Measurements from ENCODE around the gene LGALS4.
A peak's percentile ranks its signal among the peaks of the same experiment; 100 is the strongest.

Gene LGALS4

DNA sequence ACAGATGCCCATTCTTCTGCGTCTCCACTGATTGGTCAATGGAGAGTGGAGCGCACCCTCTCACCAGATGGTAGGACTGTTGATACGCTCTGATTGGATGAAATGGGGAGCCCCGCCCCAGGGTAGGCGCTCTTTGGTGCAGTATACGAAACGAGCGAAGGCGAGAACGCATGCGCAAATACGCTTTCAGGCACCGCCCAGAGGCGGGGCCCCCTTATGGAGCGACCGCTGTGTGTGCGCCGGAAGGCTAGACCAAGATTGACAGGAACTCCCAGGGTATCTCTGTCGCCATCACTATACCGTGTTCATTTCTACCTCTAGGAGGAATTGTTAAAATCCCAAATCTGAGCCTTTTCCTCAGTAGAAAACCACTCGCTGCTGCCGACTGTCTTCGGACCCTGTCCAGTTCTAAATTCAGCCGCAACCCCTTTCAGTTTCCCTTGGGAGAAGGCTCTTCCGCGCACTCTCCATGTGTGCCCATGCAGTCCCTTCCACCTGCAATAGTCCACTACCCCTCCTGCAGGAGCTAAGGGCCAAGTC lies 37.8 kb upstream of the LGALS4 start:
- peak; percentile 100 for DNase-seq (ENCODE audit: low read depth)
- H3K36me3 ChIP-seq (ENCODE audit: control insufficient read depth, insufficient read depth, low read length, severe bottlenecking): peaks cover 22% of the 10 kb centered on the region
- H3K9me3 ChIP-seq (ENCODE audit: control insufficient read depth, low read length): no peaks in the 10 kb centered on the region
- peaks cover 31% of the 10 kb centered on the region for H3K4me1 ChIP-seq (ENCODE audit: control insufficient read depth, insufficient read depth, low read length)
- H3K27me3 ChIP-seq (replicated peaks; ENCODE audit: control insufficient read depth, insufficient read depth, low read length): no peaks in the 10 kb centered on the region
- peak overlapping the region; percentile 86 for H3K4me3 ChIP-seq (ENCODE audit: low read length)
- H3K9ac ChIP-seq (ENCODE audit: low read length): peak overlapping the region; percentile 92

DNA sequence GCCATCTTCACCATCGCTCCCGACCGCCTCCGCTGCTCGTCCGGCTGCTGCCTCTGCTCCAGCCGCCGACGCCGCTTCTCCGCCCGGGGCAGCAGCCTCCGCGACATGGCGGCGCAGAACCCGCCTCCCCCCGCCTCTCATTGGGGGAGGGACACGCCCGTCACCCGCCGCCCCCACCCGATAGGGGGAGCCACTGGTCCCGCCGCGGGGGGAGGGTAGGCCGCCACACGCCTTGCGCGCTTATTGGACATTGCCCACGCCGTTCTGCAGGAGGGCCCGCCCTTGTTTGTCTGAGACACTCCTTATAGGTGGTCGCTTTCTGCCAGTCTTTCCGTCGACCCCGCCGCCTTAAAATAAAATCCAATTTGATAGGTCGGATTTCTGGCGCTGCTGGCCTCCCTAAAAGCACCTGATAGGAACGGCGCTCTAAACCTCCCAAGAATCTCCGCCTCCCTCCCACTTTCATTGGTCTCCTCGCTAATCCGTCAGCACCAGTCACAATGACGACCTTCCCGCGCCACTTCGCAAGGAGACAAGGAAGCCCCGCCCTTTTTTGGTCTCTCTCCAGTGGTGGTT lies 37.2 kb upstream of the LGALS4 start, which contains the start of gene HNRNPL:
TSS of gene HNRNPL (minus strand) at position 127 of the 576 bp plus-strand sequence. CDS start at position 107, 20 bp downstream.
- Histone ChIP-seq H3K36me3 (ENCODE audit: control insufficient read depth, insufficient read depth, low read length, severe bottlenecking) (peaks cover 27% of the 10 kb centered on the region), H3K4me3 (ENCODE audit: low read length) (peak within 1 kb of the TSS; percentile 86), H3K4me1 (ENCODE audit: control insufficient read depth, insufficient read depth, low read length) (peaks cover 31% of the 10 kb centered on the region), H3K9me3 (ENCODE audit: control insufficient read depth, low read length) (no peaks in the 10 kb centered on the region), H3K9ac (ENCODE audit: low read length) (peak within 1 kb of the TSS; percentile 92), H3K27me3 (replicated peaks; ENCODE audit: control insufficient read depth, insufficient read depth, low read length) (no peaks in the 10 kb centered on the region)
- no peak for DNase-seq (ENCODE audit: low read depth)

DNA sequence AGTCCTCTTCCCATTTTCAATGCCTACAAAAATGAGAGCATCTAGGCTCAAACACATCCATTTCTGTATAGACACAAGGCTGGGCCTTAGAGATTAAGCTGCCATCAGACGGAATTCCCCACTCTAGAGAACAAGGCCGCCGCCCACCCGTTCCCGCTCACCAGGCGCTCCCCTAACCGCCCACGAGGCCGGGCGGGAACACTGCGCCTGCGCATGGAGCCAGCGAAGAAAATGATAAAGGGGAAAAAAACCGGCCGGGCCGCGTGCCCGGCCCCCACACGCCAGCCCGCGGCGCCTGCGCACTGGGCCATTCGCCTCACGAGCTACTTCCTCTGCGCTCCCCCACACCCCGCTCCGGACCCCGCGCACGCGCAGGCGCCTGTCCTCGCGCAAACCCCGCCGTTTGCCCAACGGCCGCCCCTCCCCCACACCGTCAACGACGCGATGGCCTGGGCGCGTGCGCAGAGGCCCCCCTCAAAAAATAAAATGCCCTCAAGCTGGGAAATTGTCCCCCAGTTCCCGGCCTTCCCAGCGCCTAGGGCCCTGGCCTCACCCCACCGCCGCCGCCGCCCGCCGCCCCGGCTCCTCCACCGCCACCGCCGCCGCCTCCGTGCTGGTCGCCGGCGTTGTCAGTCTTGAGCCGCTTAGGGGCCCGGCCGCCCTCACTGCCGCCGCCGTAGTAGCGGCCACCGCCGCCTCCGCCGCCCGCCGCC lies 36.6 kb upstream of the LGALS4 start:
- H3K27me3 ChIP-seq (replicated peaks; ENCODE audit: control insufficient read depth, insufficient read depth, low read length): no peaks in the 10 kb centered on the region
- H3K9me3 ChIP-seq (ENCODE audit: control insufficient read depth, low read length): no peaks in the 10 kb centered on the region
- H3K36me3 ChIP-seq (ENCODE audit: control insufficient read depth, insufficient read depth, low read length, severe bottlenecking): peaks cover 34% of the 10 kb centered on the region
- H3K4me3 ChIP-seq (ENCODE audit: low read length): peak overlapping the region; percentile 85
- H3K4me1 ChIP-seq (ENCODE audit: control insufficient read depth, insufficient read depth, low read length): peaks cover 31% of the 10 kb centered on the region
- DNase-seq (ENCODE audit: low read depth): peak; percentile 99
- peak overlapping the region; percentile 86 for H3K9ac ChIP-seq (ENCODE audit: low read length)

DNA sequence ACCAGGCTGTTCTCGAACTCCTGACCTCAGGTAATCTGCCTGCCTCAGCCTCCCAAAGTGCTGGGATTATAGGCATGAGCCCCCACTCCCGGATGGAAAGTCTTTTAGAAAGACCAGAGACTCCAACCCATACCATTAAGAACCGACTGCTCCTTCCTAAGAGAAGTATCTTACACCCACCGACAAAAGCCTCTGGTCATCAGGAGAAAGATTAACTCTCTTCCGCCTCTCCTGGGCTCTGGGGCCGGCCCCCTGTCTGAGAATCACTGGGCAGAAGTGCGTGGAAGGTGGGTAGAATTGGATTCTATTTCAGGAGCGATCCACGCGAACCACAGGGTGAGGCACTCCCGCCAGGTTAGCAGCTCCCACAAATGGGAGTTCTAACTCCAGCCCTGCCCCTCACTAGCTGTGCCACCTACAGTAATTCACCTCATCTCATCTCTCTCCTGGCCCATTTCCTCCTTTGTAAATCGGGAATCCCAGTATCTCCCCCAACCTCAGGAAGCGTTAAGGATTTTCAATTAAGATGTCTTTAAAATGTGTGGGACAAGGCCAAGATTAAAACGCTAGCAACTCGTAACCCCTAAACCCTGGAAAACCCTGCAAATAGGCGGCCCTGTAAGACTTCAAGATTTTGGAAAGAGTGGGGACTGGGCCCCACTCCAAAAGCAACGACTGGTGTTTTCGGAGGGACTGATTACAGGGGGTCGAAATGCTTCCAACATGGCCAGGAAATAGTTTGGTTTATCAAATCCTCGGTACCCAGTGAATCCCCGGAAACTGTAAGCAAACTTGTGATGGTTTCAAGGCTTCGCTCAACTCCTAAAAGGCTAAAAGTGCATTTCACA lies 35.8 kb upstream of the LGALS4 start:
- Histone ChIP-seq H3K4me1 (ENCODE audit: control insufficient read depth, insufficient read depth, low read length) (peaks cover 31% of the 10 kb centered on the region), H3K36me3 (ENCODE audit: control insufficient read depth, insufficient read depth, low read length, severe bottlenecking) (peaks cover 41% of the 10 kb centered on the region), H3K4me3 (ENCODE audit: low read length) (peak overlapping the region; percentile 85), H3K9ac (ENCODE audit: low read length) (peak overlapping the region; percentile 86), H3K9me3 (ENCODE audit: control insufficient read depth, low read length) (no peaks in the 10 kb centered on the region), H3K27me3 (replicated peaks; ENCODE audit: control insufficient read depth, insufficient read depth, low read length) (no peaks in the 10 kb centered on the region)
- DNase-seq (ENCODE audit: low read depth): peak; percentile 30

DNA sequence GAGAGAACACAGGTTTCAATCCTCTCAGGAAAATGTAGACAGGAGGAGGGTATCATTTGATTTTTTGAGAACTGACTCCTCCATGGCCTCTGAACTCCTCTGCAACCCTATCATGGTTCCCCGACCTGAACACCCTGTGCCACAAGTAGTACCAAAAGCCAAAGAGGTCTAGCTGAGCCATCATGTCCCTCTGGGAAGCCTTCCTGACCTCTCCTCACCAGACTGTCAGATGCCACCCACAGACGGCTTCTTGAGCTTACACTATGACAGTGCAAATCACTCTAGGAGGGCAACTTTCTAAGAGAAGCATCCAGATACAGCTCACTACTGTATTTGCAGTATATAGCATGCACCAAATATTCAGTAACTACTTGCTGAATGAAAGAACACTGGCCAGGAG lies 33.4 kb upstream of the LGALS4 start:
- DNase-seq (ENCODE audit: low read depth): no peak
- no peak overlapping the region for H3K9ac ChIP-seq (ENCODE audit: low read length)
- no peak overlapping the region for H3K4me3 ChIP-seq (ENCODE audit: low read length)
- peaks cover 21% of the 10 kb centered on the region for H3K4me1 ChIP-seq (ENCODE audit: control insufficient read depth, insufficient read depth, low read length)
- H3K9me3 ChIP-seq (ENCODE audit: control insufficient read depth, low read length): no peaks in the 10 kb centered on the region
- H3K27me3 ChIP-seq (replicated peaks; ENCODE audit: control insufficient read depth, insufficient read depth, low read length): no peaks in the 10 kb centered on the region
- H3K36me3 ChIP-seq (ENCODE audit: control insufficient read depth, insufficient read depth, low read length, severe bottlenecking): peaks cover 66% of the 10 kb centered on the region

DNA sequence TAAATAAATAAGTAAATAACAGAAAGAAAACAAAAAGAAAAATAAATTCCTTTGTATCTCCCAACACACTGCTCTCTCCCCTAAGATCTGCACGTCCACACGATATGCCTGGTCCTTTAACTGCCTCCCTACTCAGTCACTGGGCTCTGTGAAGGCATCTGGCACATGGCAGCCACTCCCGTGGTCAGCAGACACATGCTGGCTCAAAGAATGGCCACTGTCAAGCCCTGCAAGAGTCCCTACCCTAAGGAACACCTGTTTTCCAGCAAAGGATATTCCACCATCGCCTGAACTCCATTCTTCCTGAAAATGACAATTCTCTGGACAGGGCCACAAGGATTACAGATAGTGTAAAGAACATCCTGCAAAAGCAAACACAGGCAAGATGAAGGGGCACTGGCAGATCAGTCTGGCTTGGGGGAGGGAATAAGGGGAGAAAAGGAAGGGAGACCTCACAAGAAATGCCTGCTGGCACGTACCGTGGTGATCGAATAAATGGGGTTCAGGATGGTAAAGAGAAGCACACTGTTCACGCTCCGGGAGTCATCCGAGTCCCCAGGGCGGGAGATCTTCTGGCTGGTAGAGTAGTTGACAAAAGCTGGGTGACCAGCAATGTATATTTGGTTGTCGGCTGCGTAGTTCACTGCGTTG lies 32.8 kb upstream of the LGALS4 start:
- Histone ChIP-seq H3K4me3 (ENCODE audit: low read length) (no peak overlapping the region), H3K9ac (ENCODE audit: low read length) (no peak overlapping the region), H3K9me3 (ENCODE audit: control insufficient read depth, low read length) (no peaks in the 10 kb centered on the region), H3K4me1 (ENCODE audit: control insufficient read depth, insufficient read depth, low read length) (peaks cover 17% of the 10 kb centered on the region), H3K36me3 (ENCODE audit: control insufficient read depth, insufficient read depth, low read length, severe bottlenecking) (peaks cover 72% of the 10 kb centered on the region), H3K27me3 (replicated peaks; ENCODE audit: control insufficient read depth, insufficient read depth, low read length) (no peaks in the 10 kb centered on the region)
- DNase-seq (ENCODE audit: low read depth): no peak

DNA sequence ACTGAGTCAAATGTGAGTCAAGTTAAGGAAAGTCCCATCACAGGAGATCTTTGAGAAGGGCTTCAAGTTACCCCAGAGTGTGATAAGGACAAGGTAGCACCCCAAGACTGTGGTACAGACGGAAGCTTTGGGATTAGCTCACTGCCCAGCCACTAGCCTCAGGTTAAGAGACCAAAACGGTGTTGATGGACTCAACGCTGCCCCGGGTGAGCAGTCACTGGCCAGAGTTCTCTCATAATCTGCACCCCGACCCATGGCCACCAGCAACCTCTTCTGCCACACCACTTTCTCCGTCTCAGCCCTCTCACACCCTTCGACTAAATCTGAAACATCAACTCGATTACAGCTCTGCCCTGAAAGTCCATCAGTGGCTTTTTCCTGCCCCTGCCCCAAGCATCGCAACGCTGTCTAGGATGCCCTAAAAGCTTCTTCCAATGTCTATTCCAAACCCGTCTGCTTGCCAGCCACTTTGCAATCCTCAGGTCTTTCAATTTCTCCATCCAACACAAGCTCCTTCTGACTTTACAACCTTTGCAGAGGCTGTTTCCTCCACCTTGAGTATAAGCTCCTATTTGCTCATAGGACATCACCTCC lies 31.4 kb upstream of the LGALS4 start:
- no peak for DNase-seq (ENCODE audit: low read depth)
- Histone ChIP-seq H3K9me3 (ENCODE audit: control insufficient read depth, low read length) (no peaks in the 10 kb centered on the region), H3K36me3 (ENCODE audit: control insufficient read depth, insufficient read depth, low read length, severe bottlenecking) (peaks cover 83% of the 10 kb centered on the region), H3K4me3 (ENCODE audit: low read length) (no peak overlapping the region), H3K4me1 (ENCODE audit: control insufficient read depth, insufficient read depth, low read length) (peaks cover 17% of the 10 kb centered on the region), H3K9ac (ENCODE audit: low read length) (no peak overlapping the region), H3K27me3 (replicated peaks; ENCODE audit: control insufficient read depth, insufficient read depth, low read length) (no peaks in the 10 kb centered on the region)

DNA sequence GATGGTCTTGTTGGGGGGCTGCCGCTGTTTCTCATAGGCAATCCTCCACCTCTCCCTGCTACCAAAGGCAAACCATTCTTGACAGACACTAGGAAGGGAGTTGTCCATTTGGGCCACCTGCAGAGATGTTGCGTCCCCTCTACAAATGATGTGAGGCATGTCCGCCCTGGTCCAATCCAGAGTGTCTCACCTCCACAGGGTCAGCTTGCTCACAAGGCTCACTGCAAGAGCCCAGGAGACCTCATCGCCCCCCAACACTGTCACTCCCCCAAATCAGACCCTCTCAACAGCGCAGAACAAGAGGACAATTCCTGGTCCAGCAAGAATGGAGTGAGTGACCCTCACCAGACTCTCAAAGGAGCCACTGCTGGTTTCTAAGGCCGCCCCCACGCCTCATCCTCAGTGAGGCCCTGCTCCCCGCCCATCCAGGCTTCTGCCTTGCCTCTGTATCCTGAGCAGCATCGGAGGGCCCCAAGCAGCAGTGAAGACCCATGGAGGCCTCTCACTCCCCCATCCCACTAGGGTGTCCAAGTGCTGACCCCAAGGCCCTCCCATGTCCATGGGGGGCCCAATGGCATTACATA lies 30.5 kb upstream of the LGALS4 start:
- peaks cover 14% of the 10 kb centered on the region for H3K4me1 ChIP-seq (ENCODE audit: control insufficient read depth, insufficient read depth, low read length)
- DNase-seq (ENCODE audit: low read depth): no peak

DNA sequence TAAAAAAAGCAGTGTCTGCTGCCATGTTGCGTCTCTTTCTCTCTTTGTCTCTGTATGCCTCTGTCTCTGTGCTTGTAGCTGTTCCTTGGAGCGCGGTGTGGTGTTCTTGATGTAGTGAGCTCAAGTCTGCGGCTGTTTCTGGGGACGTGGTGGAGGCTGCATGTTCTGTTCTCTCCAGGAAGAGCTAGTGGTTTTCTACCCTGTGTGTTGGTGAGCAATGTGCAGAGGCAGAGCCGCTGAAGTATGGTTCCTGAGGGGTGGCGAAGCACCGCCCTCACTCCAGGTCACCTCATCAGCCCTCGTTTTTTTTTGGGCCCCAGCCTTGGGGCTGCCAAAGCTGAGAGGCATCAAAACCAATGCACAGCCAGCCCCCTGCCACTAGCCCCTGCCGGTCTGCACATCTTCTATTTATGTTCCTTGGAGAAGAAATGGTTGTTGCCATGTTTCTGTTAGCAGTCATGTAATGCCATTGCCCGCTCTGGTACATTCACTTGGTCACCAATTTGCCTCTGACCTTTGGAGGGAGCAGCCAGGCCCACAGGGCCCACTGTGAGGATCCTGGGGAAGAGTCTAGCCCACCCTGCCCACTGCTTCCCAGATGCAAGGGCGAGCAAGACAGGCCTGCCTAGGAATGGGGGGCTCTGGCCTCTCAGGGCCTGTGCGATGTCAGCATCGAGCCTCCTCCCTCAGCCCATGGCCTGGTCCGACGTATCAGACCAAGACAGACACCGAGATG lies 29.9 kb upstream of the LGALS4 start:
- Histone ChIP-seq H3K9me3 (ENCODE audit: control insufficient read depth, low read length) (no peaks in the 10 kb centered on the region), H3K27me3 (replicated peaks; ENCODE audit: control insufficient read depth, insufficient read depth, low read length) (no peaks in the 10 kb centered on the region), H3K9ac (ENCODE audit: low read length) (no peak overlapping the region), H3K4me1 (ENCODE audit: control insufficient read depth, insufficient read depth, low read length) (peaks cover 8% of the 10 kb centered on the region), H3K4me3 (ENCODE audit: low read length) (no peak overlapping the region), H3K36me3 (ENCODE audit: control insufficient read depth, insufficient read depth, low read length, severe bottlenecking) (peaks cover 98% of the 10 kb centered on the region)
- no peak for DNase-seq (ENCODE audit: low read depth)

More for the DNA sequence above, 30.5 kb upstream of the LGALS4 start:
- peaks cover 92% of the 10 kb centered on the region for H3K36me3 ChIP-seq (ENCODE audit: control insufficient read depth, insufficient read depth, low read length, severe bottlenecking)
- no peak overlapping the region for H3K4me3 ChIP-seq (ENCODE audit: low read length)
- no peak overlapping the region for H3K9ac ChIP-seq (ENCODE audit: low read length)
- no peaks in the 10 kb centered on the region for H3K27me3 ChIP-seq (replicated peaks; ENCODE audit: control insufficient read depth, insufficient read depth, low read length)
- no peaks in the 10 kb centered on the region for H3K9me3 ChIP-seq (ENCODE audit: control insufficient read depth, low read length)
